Neural crest cell (in vitro differentiated cells): ENCODE results near the gene ADGRF5. TPM values are rescaled to one million over a fixed set of nuclear protein-coding genes. Genes with fewer than 3 reads are reported as not detected.

Experiments
- DNase-seq: peaks from one replicate; pipeline ENCODE4 v3.0.0; 2021; ENCODE audit warnings: low read depth, mixed read lengths, low spot score
- H3K27ac Mint-ChIP-seq: one replicate; pipeline ENCODE4 v1.8.0; 2021; ENCODE audit warnings: mild to moderate bottlenecking, mixed read lengths; ENCODE audit not compliant: unreplicated experiment
- H3K27me3 Mint-ChIP-seq: 2 replicates; pipeline ENCODE4 v1.8.0; 2021; ENCODE audit warnings: low read depth, mild to moderate bottlenecking, mixed read lengths
- H3K36me3 Mint-ChIP-seq: 2 replicates; pipeline ENCODE4 v1.8.0; 2021; ENCODE audit warnings: low read depth, mild to moderate bottlenecking, mixed read lengths
- H3K4me1 Mint-ChIP-seq: 2 replicates; pipeline ENCODE4 v1.8.0; 2021; ENCODE audit warnings: mixed read lengths
- H3K4me3 Mint-ChIP-seq: one replicate; pipeline ENCODE4 v1.8.0; 2021; ENCODE audit warnings: mild to moderate bottlenecking, mixed read lengths
- H3K9me3 Mint-ChIP-seq: 2 replicates; pipeline ENCODE4 v1.8.0; 2021; ENCODE audit warnings: mixed read lengths
- CTCF ChIP-seq: fragments of 200-600 bp; sonication (generic); conservative IDR thresholded peaks from 2 replicates; pipeline ENCODE4 v1.5.0; 2021; ENCODE audit warnings: antibody characterized with exemption, mild to moderate bottlenecking
- total RNA-seq: library from RNA; stranded (reverse); gene quantifications from 2 replicates; pipeline ENCODE4 v1.2.1, GENCODE V29; 2021

Gene ADGRF5
- total RNA-seq, 1 donor from 2014 or later, result 0.16 TPM

DNA sequence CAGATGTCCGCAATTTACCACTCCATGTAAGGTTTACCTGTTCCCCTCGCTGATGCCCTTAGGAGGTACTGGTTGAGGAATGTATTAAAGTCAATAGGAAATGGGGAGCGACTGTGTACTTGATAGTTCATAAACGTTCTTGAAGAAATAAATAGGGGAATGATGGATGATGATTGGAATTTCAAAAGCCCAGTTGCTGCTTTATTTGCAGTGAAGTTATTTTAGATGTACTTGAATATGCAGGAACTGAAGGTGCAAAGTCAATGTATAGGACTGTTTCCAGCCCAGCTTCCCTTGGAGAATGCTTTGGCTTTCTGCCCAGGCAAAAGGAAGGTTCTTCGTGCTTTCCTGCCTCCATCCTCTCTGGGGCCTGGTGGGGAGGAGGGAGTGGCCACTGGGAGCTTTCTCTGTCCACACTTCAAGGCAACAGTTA lies 19.8 kb downstream of the ADGRF5 start:
- no peak overlapping the region for H3K4me3 Mint-ChIP-seq
- H3K4me1 Mint-ChIP-seq, result no peaks in the 10 kb centered on the region
- no peak overlapping the region for H3K27ac Mint-ChIP-seq
- H3K27me3 Mint-ChIP-seq, result no peaks in the 10 kb centered on the region
- no peak for TF ChIP-seq CTCF
- H3K36me3 Mint-ChIP-seq, result no peaks in the 10 kb centered on the region
- no peaks in the 10 kb centered on the region for H3K9me3 Mint-ChIP-seq
- DNase-seq, result no peak

DNA sequence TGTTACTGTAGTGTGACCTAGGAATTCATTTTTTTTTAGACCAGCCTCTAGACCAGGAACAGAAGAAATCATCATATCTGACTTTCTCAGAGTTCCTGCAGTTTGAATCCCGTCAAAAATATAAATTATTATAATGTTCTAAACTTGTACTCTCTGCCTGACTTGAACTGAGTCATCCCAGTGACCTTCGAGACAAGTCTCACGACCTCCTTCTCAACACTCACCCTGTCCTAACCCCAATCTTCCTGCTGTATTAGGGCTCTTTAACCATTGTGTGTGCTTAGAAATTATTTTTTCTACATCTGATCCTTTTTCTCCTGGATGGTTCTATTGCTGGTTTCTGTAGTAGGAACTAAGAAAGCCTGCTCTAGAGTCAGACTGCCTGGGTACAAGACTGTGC lies 21.5 kb downstream of the ADGRF5 start:
- no peaks in the 10 kb centered on the region for H3K36me3 Mint-ChIP-seq
- H3K4me3 Mint-ChIP-seq, result no peak overlapping the region
- H3K4me1 Mint-ChIP-seq, result no peaks in the 10 kb centered on the region
- TF ChIP-seq CTCF, result no peak
- H3K27ac Mint-ChIP-seq, result no peak overlapping the region
- no peaks in the 10 kb centered on the region for H3K27me3 Mint-ChIP-seq
- H3K9me3 Mint-ChIP-seq, result no peaks in the 10 kb centered on the region
- no peak for DNase-seq

DNA sequence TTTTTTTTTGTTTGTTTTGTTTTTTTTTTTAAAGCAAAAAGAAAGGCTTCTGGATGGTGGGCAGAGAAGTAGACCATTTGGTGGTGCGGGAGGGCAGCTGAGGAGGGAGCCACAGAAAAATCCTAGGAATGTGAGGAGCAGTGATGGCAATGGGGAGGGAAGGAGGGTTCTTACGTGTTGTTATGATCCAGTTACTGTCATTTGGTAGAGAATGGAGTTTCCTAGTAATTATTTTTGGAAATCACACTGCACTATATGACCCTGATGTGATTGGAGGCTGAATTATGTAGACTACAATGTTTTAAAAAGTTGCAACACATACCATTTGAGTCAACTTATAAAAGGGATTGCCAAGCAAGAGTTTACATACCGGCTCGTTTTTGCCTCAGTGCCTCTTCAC lies 22.1 kb downstream of the ADGRF5 start:
- no peak for DNase-seq
- Mint-ChIP-seq H3K4me1 (no peaks in the 10 kb centered on the region), H3K36me3 (no peaks in the 10 kb centered on the region), H3K4me3 (no peak overlapping the region), H3K27me3 (no peaks in the 10 kb centered on the region), H3K27ac (no peak overlapping the region), H3K9me3 (no peaks in the 10 kb centered on the region)
- TF ChIP-seq CTCF, result no peak

DNA sequence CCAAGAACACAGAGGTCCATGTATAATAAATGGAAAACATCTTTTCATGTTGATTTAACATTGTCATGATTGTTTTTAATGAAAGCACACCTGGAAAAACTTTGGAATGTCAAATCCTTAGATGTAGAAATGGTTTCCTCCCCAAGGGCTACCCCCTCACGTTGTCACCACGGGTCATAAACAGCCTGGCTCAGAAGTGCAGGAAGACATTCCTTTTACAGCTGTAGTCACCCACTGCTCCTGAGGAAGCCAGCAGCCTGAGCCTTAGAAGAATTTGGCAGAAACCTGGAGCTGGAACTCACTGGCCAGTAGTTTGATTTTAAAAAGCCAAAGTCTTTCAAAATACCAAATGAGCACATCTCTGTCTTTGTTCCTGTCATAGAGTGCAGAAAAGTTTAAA lies 23.7 kb downstream of the ADGRF5 start:
- Mint-ChIP-seq H3K36me3 (no peaks in the 10 kb centered on the region), H3K27ac (no peak overlapping the region), H3K27me3 (no peaks in the 10 kb centered on the region), H3K4me3 (no peak overlapping the region), H3K4me1 (no peaks in the 10 kb centered on the region), H3K9me3 (no peaks in the 10 kb centered on the region)
- TF ChIP-seq CTCF, result no peak
- no peak for DNase-seq

- H3K9me3 Mint-ChIP-seq, result no peaks in the 10 kb centered on the region
- DNase-seq, result no peak
- H3K4me3 Mint-ChIP-seq, result no peak overlapping the region
- no peak for TF ChIP-seq CTCF
- no peaks in the 10 kb centered on the region for H3K27me3 Mint-ChIP-seq
- no peaks in the 10 kb centered on the region for H3K36me3 Mint-ChIP-seq
- H3K27ac Mint-ChIP-seq, result no peak overlapping the region
- no peaks in the 10 kb centered on the region for H3K4me1 Mint-ChIP-seq
Observed at GRCh38 chr6:46896871-46897270, 24.9 kb downstream of the ADGRF5 start.

DNA sequence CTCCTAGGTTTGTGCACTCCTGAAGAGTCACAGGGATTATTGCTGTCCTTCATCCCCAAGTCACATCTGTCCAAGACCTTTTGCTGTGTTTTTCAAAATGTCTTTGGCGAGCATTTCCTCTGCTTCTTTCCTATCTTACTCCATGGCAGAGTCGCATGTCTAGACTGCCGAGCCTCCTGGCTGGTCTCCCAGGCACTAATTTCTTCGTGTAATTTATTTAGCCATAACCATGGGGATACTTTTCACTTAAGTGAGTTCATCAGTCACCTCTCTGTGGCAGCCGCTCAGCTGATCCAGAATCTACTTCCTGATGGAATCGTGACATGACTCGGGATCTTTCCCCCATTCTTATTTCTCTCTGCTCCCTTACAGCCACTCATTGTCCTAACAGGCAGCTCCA lies 25.8 kb downstream of the ADGRF5 start:
- no peak for DNase-seq
- H3K36me3 Mint-ChIP-seq, result no peaks in the 10 kb centered on the region
- H3K4me3 Mint-ChIP-seq, result no peak overlapping the region
- H3K27ac Mint-ChIP-seq, result no peak overlapping the region
- no peaks in the 10 kb centered on the region for H3K27me3 Mint-ChIP-seq
- TF ChIP-seq CTCF, result no peak
- no peaks in the 10 kb centered on the region for H3K4me1 Mint-ChIP-seq
- no peaks in the 10 kb centered on the region for H3K9me3 Mint-ChIP-seq
